Karpas-422 (cell line): ENCODE results near the gene DNAH7. TPM values are rescaled to one million over a fixed set of nuclear protein-coding genes. Genes with fewer than 3 reads are reported as not detected.

Experiments
- DNase-seq: peaks from one replicate; pipeline ENCODE4 v3.0.0-alpha.2; 2015
- H2AFZ ChIP-seq: fragments of 200-600 bp; sonication (generic); 2 replicates; pipeline ENCODE4 v1.6.1; 2014; ENCODE audit warnings: antibody characterized with exemption, low read length, mixed read lengths
- H3K27ac ChIP-seq: fragments of 200-600 bp; sonication (generic); 2 replicates; pipeline ENCODE4 v1.5.1; 2014; ENCODE audit warnings: mild to moderate bottlenecking, low read length, moderate library complexity
- H3K27me3 ChIP-seq: fragments of 200-600 bp; sonication (generic); 2 replicates; pipeline ENCODE4 v1.6.1; 2014; ENCODE audit warnings: low read length, mixed read lengths
- H3K36me3 ChIP-seq: fragments of 200-600 bp; sonication (generic); 2 replicates; pipeline ENCODE4 v1.6.1; 2014; ENCODE audit warnings: low read length, mixed read lengths; ENCODE audit not compliant: insufficient read depth
- H3K4me1 ChIP-seq: fragments of 200-600 bp; sonication (generic); 2 replicates; pipeline ENCODE4 v1.6.1; 2014; ENCODE audit warnings: mild to moderate bottlenecking, low read length, mixed read lengths
- H3K4me2 ChIP-seq: fragments of 200-600 bp; sonication (generic); 2 replicates; pipeline ENCODE4 v1.6.1; 2014; ENCODE audit warnings: low read length, low read depth, mild to moderate bottlenecking; ENCODE audit not compliant: poor library complexity, severe bottlenecking
- H3K4me3 ChIP-seq: fragments of 200-600 bp; sonication (generic); 2 replicates; pipeline ENCODE4 v1.5.1; 2014; ENCODE audit warnings: mild to moderate bottlenecking, antibody characterized with exemption, low read length, mixed read lengths
- H3K79me2 ChIP-seq: fragments of 200-600 bp; sonication (generic); 2 replicates; pipeline ENCODE4 v1.6.1; 2014; ENCODE audit warnings: mild to moderate bottlenecking, low read length, mixed read lengths
- H3K9ac ChIP-seq: fragments of 200-600 bp; sonication (generic); 2 replicates; pipeline ENCODE4 v1.6.0; 2014; ENCODE audit warnings: low read length
- H3K9me2 ChIP-seq: fragments of 200-600 bp; sonication (generic), shearing (Covaris generic); replicated peaks from 2 replicates; pipeline ENCODE4 v1.6.0; 2014; ENCODE audit warnings: mild to moderate bottlenecking, low read length, moderate library complexity; ENCODE audit not compliant: insufficient read depth
- H3K9me3 ChIP-seq: fragments of 300-700, 200-600 bp; sonication (generic); 2 replicates; pipeline ENCODE4 v1.6.1; 2014; ENCODE audit warnings: low read length, mixed read lengths
- H4K20me1 ChIP-seq: fragments of 200-600 bp; sonication (generic); 2 replicates; pipeline ENCODE4 v1.6.1; 2014; ENCODE audit warnings: mild to moderate bottlenecking, antibody characterized with exemption, low read length, low read depth; ENCODE audit not compliant: insufficient read depth
- total RNA-seq: library from RNA; depleted of rRNA; stranded (reverse); fragments of >200 nt; shearing (Covaris generic); gene quantifications from 2 replicates; pipeline ENCODE4 v1.2.3, GENCODE V29; 2014; ENCODE audit warnings: low replicate concordance

Gene DNAH7
- total RNA-seq, 1 experiment from 2014 or later, result 0.82 TPM

DNA sequence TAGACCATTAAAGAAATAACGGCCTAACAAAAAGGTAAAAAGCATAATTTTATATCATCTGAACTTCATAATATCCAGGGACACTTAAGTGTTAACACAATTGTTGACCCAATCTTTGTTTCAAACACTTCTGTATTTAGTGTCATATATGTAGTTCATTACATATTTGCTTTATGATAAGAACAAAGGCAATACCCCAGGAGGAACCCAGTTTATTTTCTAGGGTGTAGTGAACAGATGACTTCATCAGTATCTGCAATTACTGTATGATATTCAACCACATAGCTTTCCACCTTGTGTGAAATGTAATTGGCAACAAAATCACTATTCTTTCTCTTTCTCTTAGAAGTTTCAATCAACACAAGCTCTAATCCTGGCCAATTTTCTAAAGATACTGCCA, 233.8 kb downstream of the DNAH7 start:
- H3K4me3 ChIP-seq, result no peak overlapping the region
- no peak overlapping the region for H3K27ac ChIP-seq
- H3K9ac ChIP-seq, result no peak overlapping the region
- H3K79me2 ChIP-seq, result no peaks in the 10 kb centered on the region
- H3K4me1 ChIP-seq, result no peaks in the 10 kb centered on the region
- H2AFZ ChIP-seq, result no peak overlapping the region
- H3K9me3 ChIP-seq, result no peaks in the 10 kb centered on the region
- no peak overlapping the region for H3K4me2 ChIP-seq
- H3K27me3 ChIP-seq, result no peaks in the 10 kb centered on the region
- H3K9me2 ChIP-seq, result no peaks in the 10 kb centered on the region
- no peaks in the 10 kb centered on the region for H4K20me1 ChIP-seq
- no peaks in the 10 kb centered on the region for H3K36me3 ChIP-seq
- no peak for DNase-seq

DNA sequence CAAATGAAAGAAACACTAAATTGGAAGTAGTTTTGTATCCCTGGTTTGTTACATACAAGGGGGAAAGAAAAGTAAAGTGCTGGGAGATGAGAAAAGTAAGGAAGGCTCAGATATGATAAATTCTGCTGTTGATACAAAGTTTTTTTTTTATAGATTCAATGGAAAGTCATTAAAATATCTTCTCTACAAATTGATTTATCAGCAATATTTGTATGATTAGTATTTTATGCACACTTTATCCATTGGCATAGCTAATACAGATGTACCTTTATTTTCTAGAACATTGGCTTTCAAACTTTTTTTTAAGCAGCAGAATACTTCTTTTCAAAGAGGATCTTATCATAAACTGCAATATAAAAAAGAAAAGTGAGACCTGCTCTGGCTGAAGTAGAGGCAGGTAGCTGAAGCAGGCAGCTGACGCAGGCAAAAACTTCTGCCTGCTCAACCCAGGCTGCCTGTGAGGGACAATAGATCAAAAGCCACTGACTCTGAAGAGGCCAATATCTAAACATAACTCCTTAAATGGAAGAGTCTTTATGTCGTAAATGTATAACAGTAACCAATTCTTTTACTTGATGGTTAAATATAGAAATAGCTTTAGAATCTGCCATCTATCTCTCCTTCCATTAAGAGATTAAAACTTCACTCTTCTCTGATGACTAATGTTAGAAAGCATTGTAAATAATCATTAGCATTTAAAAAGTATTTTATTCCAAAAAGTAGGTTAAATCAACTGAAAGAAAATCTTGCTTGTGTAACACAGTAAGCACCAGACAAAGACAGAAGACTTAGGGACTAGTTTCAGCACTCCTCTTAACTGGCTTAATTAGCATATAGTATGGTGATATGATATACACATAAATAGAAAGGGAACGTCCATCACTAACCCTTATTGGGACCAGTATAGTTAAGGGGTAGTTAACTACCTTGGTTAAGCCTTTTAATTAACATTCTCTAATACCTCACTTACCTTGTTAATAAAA, 237.4 kb downstream of the DNAH7 start:
- H3K4me2 ChIP-seq, result no peak overlapping the region
- no peaks in the 10 kb centered on the region for H3K27me3 ChIP-seq
- no peaks in the 10 kb centered on the region for H3K9me3 ChIP-seq
- no peak overlapping the region for H3K4me3 ChIP-seq
- H3K9me2 ChIP-seq, result no peaks in the 10 kb centered on the region
- DNase-seq, result no peak
- H3K27ac ChIP-seq, result no peak overlapping the region
- no peak overlapping the region for H3K9ac ChIP-seq
- H3K36me3 ChIP-seq, result no peaks in the 10 kb centered on the region
- H3K79me2 ChIP-seq, result no peaks in the 10 kb centered on the region
- H4K20me1 ChIP-seq, result no peaks in the 10 kb centered on the region
- no peaks in the 10 kb centered on the region for H3K4me1 ChIP-seq
- H2AFZ ChIP-seq, result no peak overlapping the region

DNA sequence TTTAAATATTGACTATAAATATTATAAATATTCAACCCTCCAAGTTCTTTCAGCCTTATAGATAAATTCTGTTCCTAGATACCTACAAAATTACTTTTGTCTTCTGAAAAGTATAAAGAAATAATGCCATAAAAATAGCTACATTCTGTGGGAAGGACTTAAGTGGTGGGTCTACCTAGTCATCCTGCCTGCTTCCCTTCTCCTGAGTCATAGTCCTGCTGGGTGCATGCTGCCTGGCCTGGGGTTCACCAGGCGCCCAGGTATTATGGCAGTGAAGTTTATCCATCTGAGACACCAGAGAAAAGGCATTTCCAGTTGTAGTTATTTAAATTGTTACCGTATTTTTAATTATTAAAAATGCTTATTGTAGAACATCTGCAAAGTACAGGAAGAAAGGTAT, 244.2 kb downstream of the DNAH7 start:
- H3K36me3 ChIP-seq, result no peaks in the 10 kb centered on the region
- no peak overlapping the region for H3K9ac ChIP-seq
- H3K27ac ChIP-seq, result no peak overlapping the region
- no peak overlapping the region for H3K4me3 ChIP-seq
- H2AFZ ChIP-seq, result no peak overlapping the region
- H4K20me1 ChIP-seq, result no peaks in the 10 kb centered on the region
- H3K4me1 ChIP-seq, result no peaks in the 10 kb centered on the region
- DNase-seq, result no peak
- no peaks in the 10 kb centered on the region for H3K79me2 ChIP-seq
- H3K9me2 ChIP-seq, result no peaks in the 10 kb centered on the region
- no peaks in the 10 kb centered on the region for H3K27me3 ChIP-seq
- no peaks in the 10 kb centered on the region for H3K9me3 ChIP-seq
- H3K4me2 ChIP-seq, result no peak overlapping the region

DNA sequence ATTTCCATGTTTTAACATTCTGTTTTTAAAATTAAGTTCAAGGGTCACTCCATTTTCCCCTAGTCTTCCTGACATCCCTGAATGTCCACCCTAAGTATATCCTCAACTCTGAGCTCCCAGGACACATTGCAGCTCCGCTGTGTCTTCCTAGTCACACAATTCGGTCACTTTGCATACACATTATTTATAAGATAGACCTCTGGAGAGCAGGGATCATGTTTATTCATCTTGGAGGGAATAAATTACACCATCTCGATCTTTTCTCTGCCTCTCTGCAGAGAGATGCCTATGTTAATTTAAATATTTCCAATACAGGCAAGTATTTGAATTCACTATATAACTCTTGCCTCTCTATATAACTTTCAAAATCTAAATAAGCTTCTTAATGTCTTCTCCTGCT, 245.4 kb downstream of the DNAH7 start:
- Histone ChIP-seq H3K9me2 (no peaks in the 10 kb centered on the region), H3K4me2 (no peak overlapping the region), H3K9me3 (no peaks in the 10 kb centered on the region), H3K79me2 (no peaks in the 10 kb centered on the region), H3K36me3 (no peaks in the 10 kb centered on the region), H3K9ac (no peak overlapping the region), H3K27me3 (no peaks in the 10 kb centered on the region), H2AFZ (no peak overlapping the region), H4K20me1 (no peaks in the 10 kb centered on the region), H3K4me3 (no peak overlapping the region), H3K27ac (no peak overlapping the region), H3K4me1 (no peaks in the 10 kb centered on the region)
- no peak for DNase-seq

DNA sequence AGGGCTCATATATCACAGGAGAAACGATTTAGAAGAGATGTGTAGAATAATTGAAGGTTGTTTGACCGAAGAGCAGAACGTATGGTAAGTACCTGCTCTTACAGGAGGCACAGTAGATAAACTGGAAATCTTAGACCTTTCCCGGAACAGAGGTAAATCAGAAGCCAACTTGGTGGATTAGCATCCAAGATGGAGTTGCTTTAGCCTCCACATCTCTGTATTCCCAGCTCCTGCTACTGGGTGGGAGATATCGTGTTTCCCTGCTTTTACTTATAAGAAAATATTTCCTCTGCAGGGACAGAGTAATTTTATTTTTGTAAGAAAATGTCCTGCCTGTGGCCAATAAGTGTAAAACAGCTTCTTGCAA, 247.1 kb downstream of the DNAH7 start:
- no peaks in the 10 kb centered on the region for H4K20me1 ChIP-seq
- no peaks in the 10 kb centered on the region for H3K4me1 ChIP-seq
- no peaks in the 10 kb centered on the region for H3K27me3 ChIP-seq
- no peaks in the 10 kb centered on the region for H3K9me2 ChIP-seq
- no peak overlapping the region for H3K9ac ChIP-seq
- no peaks in the 10 kb centered on the region for H3K9me3 ChIP-seq
- H3K27ac ChIP-seq, result no peak overlapping the region
- no peak overlapping the region for H3K4me2 ChIP-seq
- no peak overlapping the region for H2AFZ ChIP-seq
- H3K4me3 ChIP-seq, result no peak overlapping the region
- H3K79me2 ChIP-seq, result no peaks in the 10 kb centered on the region
- DNase-seq, result no peak
- no peaks in the 10 kb centered on the region for H3K36me3 ChIP-seq

DNA sequence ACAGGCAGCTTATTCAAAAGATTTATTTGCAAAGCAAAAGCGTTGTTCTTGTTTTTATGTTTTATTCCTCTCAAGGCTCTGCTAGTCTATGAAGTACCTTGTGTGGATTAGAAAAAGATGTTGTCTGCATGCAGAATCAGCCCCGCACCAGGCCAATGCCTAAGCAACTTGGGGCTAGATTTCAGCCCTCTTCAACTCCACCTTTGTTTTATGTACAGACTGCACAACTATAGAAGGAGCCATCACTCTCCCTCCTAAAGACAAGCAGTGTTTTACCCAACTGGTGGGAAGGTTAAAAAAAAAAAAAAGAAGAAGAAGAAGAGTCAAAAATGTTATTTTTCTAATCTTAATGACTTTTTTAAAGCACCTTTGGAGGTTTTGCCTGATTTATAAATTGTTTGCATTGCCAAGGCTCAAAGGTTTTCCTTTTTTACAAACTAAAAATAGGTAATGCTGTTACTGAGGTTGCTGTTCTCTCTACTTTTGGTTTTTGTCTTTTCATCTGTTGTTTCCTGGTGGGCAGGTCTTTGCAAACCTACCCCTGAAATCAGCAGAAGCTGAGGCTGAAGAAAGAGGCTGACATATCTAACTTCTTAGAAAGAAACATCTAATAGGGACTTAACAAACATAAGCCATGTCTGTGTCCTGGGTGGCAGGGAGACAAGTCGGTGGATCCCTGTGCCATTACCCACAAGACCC, 247.6 kb downstream of the DNAH7 start:
- H3K36me3 ChIP-seq, result no peaks in the 10 kb centered on the region
- no peak overlapping the region for H3K4me2 ChIP-seq
- H3K79me2 ChIP-seq, result no peaks in the 10 kb centered on the region
- H3K27me3 ChIP-seq, result no peaks in the 10 kb centered on the region
- H3K4me1 ChIP-seq, result no peaks in the 10 kb centered on the region
- H3K4me3 ChIP-seq, result no peak overlapping the region
- no peaks in the 10 kb centered on the region for H3K9me2 ChIP-seq
- no peak for DNase-seq
- H2AFZ ChIP-seq, result no peak overlapping the region
- no peaks in the 10 kb centered on the region for H3K9me3 ChIP-seq
- no peaks in the 10 kb centered on the region for H4K20me1 ChIP-seq
- no peak overlapping the region for H3K9ac ChIP-seq
- no peak overlapping the region for H3K27ac ChIP-seq

DNA sequence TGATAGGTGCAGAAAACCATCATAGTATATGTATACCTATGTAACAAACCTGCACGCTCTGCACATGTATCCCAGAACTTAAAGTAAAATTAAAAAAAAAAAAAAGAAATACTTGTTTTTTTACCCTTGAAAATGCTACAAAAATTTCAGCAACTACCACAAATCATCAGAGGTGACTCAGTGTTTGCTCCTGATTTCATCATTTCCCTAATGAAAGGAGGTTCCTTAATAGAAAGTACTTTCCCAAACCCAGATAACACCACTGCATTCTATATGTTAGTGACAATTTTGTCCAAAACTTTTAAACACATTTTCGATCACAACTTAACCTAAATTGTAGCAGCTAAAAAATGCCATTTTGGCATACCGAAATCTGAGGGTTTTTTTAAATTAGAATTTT, 248.3 kb downstream of the DNAH7 start:
- no peaks in the 10 kb centered on the region for H3K36me3 ChIP-seq
- H3K9me2 ChIP-seq, result no peaks in the 10 kb centered on the region
- H3K4me2 ChIP-seq, result no peak overlapping the region
- no peak for DNase-seq
- H3K27ac ChIP-seq, result no peak overlapping the region
- no peaks in the 10 kb centered on the region for H3K27me3 ChIP-seq
- H3K4me1 ChIP-seq, result no peaks in the 10 kb centered on the region
- no peaks in the 10 kb centered on the region for H3K9me3 ChIP-seq
- H3K9ac ChIP-seq, result no peak overlapping the region
- H4K20me1 ChIP-seq, result no peaks in the 10 kb centered on the region
- H3K79me2 ChIP-seq, result no peaks in the 10 kb centered on the region
- no peak overlapping the region for H3K4me3 ChIP-seq
- no peak overlapping the region for H2AFZ ChIP-seq

DNA sequence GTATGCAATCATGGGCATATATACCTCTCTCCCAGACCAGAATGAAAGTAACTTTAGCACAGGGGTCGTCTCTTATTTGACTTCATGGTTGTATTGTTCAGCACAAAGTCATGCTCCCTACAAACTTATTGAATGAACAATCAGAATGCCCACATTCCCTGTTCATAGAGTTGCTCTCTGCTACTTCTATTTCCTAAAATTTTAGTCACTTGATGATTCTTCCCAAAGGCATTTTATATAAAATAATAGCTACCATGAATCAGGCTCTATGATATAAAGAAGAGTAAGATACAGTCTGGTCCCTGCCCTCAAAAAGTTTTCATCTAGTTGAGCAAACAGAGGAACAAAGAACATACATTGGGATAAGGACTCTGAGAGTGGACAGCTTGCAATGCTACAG, 249.4 kb downstream of the DNAH7 start:
- H4K20me1 ChIP-seq, result no peaks in the 10 kb centered on the region
- H3K27ac ChIP-seq, result no peak overlapping the region

More for the DNA sequence above, 249.4 kb downstream of the DNAH7 start:
- Histone ChIP-seq H3K9me3 (no peaks in the 10 kb centered on the region), H3K4me1 (no peaks in the 10 kb centered on the region), H3K36me3 (no peaks in the 10 kb centered on the region), H3K9me2 (no peaks in the 10 kb centered on the region), H3K4me2 (no peak overlapping the region), H3K4me3 (no peak overlapping the region), H3K27me3 (no peaks in the 10 kb centered on the region), H3K79me2 (no peaks in the 10 kb centered on the region), H2AFZ (no peak overlapping the region), H3K9ac (no peak overlapping the region)
- no peak for DNase-seq
